ENCODE measurements around the gene NUP98.

NUP98 gene

DNA sequence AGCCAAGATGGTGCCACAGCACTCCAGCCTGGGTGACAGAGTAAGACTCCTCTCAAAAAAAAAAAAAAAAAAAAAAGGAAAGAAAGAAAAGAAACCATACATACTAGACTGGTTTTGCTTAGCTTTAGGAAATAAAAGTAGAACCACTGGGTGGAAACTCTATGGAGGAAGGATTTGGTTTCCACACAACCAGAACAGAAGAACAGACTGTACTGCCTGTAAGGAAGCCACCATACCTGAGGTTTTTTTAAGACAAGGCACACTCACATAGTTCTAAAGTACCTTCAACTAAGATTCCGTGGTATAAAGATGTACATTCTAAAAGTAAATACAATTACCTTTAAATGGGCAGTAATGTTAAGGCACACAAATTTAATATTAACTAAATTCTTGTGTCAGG lies 58.6 kb downstream of the NUP98 start:
- H3K4me3 Mint-ChIP-seq, result no peak overlapping the region
- peaks cover 42% of the 10 kb centered on the region for H3K36me3 Mint-ChIP-seq
- H3K4me1 Mint-ChIP-seq, result no peaks in the 10 kb centered on the region
- H3K9me3 Mint-ChIP-seq, result no peaks in the 10 kb centered on the region
- ATAC-seq, result no peak
- H3K27me3 Mint-ChIP-seq, result no peaks in the 10 kb centered on the region
- no peak overlapping the region for H3K27ac Mint-ChIP-seq

DNA sequence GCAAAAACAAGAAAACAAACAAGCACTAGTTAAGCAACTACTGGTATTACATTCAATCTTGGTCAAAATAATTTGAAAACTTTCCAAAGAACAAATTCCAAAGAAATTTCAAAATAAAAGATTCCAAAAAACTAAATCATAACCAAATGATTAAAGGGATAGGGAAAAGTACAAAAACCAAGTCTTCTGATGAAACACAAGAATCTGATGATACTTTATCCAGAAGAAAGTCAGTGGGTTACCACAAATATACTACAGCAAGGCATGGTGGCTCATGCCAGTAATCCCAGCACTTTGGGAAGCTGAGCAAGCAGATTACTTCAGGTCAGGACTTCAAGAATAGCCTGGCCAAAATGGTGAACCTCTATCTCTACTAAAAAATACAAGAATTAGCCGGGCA lies 59.1 kb downstream of the NUP98 start:
- Mint-ChIP-seq H3K4me1 (no peaks in the 10 kb centered on the region), H3K9me3 (no peaks in the 10 kb centered on the region), H3K36me3 (peaks cover 45% of the 10 kb centered on the region), H3K4me3 (no peak overlapping the region), H3K27me3 (no peaks in the 10 kb centered on the region), H3K27ac (no peak overlapping the region)
- ATAC-seq, result no peak

DNA sequence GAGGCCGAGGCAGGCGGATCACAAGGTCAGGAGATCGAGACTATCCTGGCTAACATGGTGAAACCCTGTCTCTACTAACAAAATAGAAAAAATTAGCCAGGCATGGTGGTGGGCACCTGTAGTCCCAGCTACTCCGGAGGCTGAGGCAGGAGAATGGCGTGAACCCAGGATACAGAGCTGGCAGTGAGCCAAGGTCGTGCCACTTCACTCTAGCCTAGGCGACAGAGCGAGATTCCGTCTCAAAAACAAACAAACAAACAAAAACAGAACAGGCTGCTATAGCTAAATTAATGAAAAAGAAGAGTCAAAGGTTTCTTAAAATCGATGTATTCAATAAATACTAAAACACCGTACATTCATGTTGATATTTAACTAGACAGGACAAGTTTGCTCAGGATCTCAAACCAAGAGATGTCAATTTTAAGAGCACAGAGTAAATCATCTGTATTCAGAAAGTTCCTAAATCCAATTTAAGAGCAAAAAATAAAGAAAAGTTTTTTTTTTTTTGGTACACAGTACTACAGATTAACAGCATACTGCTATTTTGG lies 59.9 kb downstream of the NUP98 start:
- no peak for ATAC-seq
- no peak overlapping the region for H3K27ac Mint-ChIP-seq
- no peaks in the 10 kb centered on the region for H3K4me1 Mint-ChIP-seq
- peaks cover 48% of the 10 kb centered on the region for H3K36me3 Mint-ChIP-seq
- no peaks in the 10 kb centered on the region for H3K9me3 Mint-ChIP-seq
- no peak overlapping the region for H3K4me3 Mint-ChIP-seq
- no peaks in the 10 kb centered on the region for H3K27me3 Mint-ChIP-seq

DNA sequence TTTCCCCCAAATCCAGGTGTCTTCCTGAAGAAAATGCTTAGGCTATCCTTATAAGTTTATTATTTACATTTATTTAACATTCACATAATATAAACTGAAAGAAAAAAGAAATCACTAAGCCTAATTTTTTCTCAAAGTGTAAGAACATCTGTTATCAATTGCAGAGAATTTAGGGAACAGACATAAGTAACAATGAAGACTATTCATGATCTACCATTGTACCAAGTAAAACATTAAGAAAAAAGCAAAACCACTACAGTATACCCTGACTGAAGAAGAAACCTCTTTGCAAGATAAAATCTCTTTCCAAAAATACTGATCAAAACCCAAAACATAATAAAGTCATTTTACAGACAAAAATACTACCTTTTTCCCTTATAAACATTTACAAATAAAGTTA lies 60.5 kb downstream of the NUP98 start:
- H3K27ac Mint-ChIP-seq, result no peak overlapping the region
- H3K4me3 Mint-ChIP-seq, result no peak overlapping the region
- no peak for ATAC-seq

DNA sequence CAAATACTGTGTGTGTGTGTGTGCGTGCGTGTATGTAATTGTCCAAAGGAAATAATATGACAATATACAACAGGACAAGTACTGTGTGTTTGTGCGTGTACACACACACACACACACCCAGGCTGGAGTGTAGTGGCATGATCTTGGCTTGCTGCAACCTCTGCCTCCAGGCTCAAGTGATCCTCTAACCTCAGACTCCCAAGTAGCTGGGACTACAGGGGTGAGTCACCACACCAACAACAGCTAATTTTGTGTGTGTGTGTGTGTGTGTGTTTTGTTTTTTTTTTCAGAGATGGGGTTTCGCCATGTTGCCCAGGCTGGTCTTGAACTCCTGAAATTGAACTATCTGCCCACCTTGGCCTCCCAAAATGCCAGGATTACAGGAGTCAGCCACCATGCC lies 61.5 kb downstream of the NUP98 start:
- Mint-ChIP-seq H3K4me1 (no peaks in the 10 kb centered on the region), H3K9me3 (no peaks in the 10 kb centered on the region), H3K27me3 (no peaks in the 10 kb centered on the region), H3K27ac (no peak overlapping the region), H3K36me3 (peaks cover 38% of the 10 kb centered on the region), H3K4me3 (no peak overlapping the region)
- no peak for ATAC-seq

More for the DNA sequence above, 60.5 kb downstream of the NUP98 start:
- no peaks in the 10 kb centered on the region for H3K9me3 Mint-ChIP-seq
- H3K27me3 Mint-ChIP-seq, result no peaks in the 10 kb centered on the region
- H3K36me3 Mint-ChIP-seq, result peaks cover 42% of the 10 kb centered on the region
- H3K4me1 Mint-ChIP-seq, result no peaks in the 10 kb centered on the region

DNA sequence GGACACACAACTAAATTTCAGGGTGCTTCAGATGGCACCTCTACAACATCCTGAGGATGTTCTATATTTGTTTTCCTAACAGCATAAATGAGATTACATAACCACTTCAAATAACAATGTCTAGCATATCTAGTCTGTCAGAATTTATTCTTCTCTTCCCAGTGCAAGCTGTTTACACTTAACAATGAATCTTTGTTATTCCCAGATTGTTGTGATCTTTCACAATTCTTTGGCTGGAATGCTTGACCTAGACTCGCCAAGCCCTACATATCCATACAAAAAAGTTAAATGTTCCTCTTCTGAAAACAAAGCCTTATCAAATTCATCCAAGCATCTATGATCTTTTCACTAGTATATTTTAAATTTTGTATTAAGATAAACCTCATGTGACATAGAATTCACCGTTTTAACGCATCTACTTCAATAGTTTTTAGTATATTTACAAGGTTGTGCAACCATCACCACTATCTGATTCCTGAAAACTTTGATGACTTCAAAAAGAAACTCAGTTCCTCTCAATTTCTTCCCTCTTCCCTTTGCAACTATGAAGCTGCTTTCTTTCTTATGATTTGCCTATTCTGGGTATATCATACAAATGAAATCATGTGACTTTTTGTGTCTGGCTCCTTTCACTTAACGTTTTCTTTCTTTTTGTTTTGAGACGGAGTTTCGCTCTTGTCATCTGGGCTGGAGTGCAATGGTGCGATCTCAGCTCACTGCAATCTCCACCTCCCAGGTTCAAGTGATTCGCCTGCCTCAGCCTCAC lies 64.5 kb downstream of the NUP98 start:
- no peaks in the 10 kb centered on the region for H3K9me3 Mint-ChIP-seq
- no peaks in the 10 kb centered on the region for H3K4me1 Mint-ChIP-seq
- H3K4me3 Mint-ChIP-seq, result no peak overlapping the region
- no peak overlapping the region for H3K27ac Mint-ChIP-seq
- H3K27me3 Mint-ChIP-seq, result no peaks in the 10 kb centered on the region
- H3K36me3 Mint-ChIP-seq, result peaks cover 60% of the 10 kb centered on the region
- no peak for ATAC-seq

DNA sequence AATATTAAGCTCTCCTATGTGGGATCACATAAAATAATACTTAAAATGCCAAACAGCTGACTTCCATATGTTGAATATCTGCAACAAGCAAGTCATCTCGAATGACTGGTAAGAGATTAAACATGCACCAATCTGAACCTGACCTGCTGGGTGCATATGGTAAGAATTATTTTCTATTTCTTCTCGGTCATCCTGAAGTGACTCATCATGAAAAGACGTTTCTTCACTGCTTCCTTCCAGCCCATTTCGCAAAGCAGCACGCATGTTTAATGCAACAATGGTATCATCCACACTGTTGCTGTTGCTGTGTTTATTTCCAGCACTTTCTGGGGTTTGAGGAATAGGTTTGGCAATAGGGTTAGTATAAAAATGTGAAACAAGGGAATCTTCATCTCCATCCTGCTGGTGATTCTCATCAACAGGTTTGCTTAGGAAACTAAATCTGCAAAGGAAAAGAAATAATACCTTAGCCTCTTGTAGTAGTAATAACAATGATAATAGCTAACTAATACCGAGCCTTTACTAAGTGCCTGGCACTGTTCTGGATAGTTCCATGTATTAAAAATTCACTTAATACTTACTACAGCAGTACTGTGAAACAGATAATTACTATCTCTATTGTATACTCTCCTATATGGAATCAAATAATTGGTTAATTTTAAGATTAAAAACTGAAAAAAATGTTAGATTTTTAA lies 74.2 kb downstream of the NUP98 start:
- Mint-ChIP-seq H3K27me3 (no peaks in the 10 kb centered on the region), H3K4me1 (no peaks in the 10 kb centered on the region), H3K9me3 (peaks cover 2% of the 10 kb centered on the region), H3K4me3 (no peak overlapping the region), H3K36me3 (peaks cover 74% of the 10 kb centered on the region), H3K27ac (no peak overlapping the region)
- ATAC-seq, result no peak

DNA sequence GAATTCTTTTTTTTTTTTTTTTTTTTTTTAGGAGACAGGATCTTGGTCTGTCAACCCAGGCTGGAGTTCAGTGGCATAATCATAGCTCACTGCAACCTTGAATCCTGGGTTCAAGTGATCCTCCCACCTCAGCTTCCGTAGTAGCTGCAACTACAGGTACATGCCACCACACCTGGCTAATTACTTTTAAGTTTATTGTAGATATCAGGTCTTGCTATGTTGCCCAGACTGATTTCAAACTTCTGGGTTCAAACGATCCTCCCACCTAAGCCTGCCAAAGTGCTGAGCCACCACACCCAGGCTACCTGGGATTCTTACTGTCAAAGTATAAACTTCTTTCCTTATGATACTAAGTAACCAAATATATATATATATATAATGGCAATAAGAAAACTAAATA lies 75.3 kb downstream of the NUP98 start:
- no peaks in the 10 kb centered on the region for H3K4me1 Mint-ChIP-seq
- peaks cover 74% of the 10 kb centered on the region for H3K36me3 Mint-ChIP-seq
- H3K4me3 Mint-ChIP-seq, result no peak overlapping the region
- ATAC-seq, result no peak
- peaks cover 2% of the 10 kb centered on the region for H3K9me3 Mint-ChIP-seq
- no peaks in the 10 kb centered on the region for H3K27me3 Mint-ChIP-seq
- no peak overlapping the region for H3K27ac Mint-ChIP-seq

DNA sequence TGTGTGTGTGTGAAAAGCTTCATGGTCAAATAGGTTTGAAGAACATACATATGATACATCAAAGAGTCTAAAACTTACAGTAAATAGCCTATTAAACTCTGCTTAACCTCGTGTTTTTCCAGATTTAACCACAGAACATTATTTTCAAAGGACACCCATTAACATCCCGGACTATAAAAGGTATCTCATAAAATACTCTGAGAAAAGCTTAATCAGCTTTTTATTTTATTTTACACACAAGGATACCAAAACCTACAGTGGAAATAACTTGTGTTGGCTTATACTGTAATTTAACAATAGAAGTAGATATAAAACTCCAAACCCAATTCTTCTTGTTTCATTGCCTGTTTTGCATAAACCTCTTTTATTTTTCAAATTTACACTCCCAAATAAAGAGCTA lies 76.4 kb downstream of the NUP98 start:
- ATAC-seq, result no peak
- Mint-ChIP-seq H3K4me3 (no peak overlapping the region), H3K4me1 (no peaks in the 10 kb centered on the region), H3K9me3 (peaks cover 2% of the 10 kb centered on the region), H3K27ac (no peak overlapping the region), H3K27me3 (no peaks in the 10 kb centered on the region), H3K36me3 (peaks cover 66% of the 10 kb centered on the region)

DNA sequence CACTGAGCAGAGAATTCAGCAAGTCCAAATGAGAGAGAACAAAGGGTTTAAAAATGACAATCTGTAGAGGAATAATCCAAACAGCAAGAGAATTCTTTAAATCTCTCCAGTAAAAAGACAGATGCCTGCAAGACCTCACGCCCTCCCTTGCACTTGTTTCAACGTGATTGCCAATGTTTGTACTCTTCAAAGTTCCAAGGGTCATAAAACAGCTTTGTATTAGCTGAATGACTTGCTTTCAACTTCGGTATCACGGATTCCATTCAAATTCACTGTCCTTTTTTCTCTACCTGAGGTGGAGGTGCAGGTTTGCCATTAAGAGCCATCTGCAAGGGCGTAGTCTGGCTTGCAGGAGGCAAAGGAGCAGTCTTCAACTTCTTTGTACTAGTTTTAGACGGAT lies 85.1 kb downstream of the NUP98 start:
- peaks cover 62% of the 10 kb centered on the region for H3K36me3 Mint-ChIP-seq
- H3K9me3 Mint-ChIP-seq, result no peaks in the 10 kb centered on the region
- no peak overlapping the region for H3K4me3 Mint-ChIP-seq
- H3K4me1 Mint-ChIP-seq, result peaks cover 6% of the 10 kb centered on the region
- no peak overlapping the region for H3K27ac Mint-ChIP-seq
- no peak for ATAC-seq
- no peaks in the 10 kb centered on the region for H3K27me3 Mint-ChIP-seq

DNA sequence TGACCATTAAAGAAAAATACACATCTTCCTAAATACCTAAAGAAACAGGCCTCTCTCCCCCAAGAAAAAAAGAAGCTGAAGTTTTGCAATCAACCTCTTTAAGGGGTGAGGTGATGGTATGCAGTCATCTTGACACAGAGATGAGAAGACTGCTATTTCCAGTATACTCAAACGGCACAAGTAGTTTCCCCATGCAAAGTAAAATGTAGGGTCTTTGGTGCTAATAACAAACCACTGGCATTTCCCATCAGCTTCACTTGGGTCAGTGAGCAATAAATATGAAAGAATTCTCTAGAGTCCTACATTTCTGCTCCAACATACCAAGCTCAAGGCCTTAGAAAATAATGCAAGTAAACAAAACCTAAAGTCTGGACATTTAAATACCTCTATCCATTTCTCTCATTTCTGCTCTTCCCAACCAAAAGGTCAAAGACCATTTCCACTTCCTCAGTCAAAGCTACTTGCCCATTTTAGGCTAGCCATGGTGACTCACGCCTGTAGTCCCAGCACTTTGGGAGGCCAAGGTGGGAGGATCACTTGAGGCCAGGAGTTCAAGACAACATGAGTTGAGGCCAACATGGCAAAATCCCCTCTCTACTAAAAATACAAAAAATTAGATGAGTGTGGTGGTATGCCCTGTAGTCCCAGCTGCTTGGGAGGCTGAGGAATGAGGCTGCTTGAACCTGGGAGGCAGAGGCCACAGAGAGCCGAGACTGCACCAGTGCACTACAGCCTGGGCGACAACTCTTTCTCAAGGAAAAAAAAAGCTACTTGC lies 86.7 kb downstream of the NUP98 start:
- no peaks in the 10 kb centered on the region for H3K27me3 Mint-ChIP-seq
- no peak overlapping the region for H3K4me3 Mint-ChIP-seq
- H3K9me3 Mint-ChIP-seq, result no peaks in the 10 kb centered on the region
- no peak for ATAC-seq
- H3K4me1 Mint-ChIP-seq, result peaks cover 6% of the 10 kb centered on the region
- no peak overlapping the region for H3K27ac Mint-ChIP-seq
- peaks cover 64% of the 10 kb centered on the region for H3K36me3 Mint-ChIP-seq

DNA sequence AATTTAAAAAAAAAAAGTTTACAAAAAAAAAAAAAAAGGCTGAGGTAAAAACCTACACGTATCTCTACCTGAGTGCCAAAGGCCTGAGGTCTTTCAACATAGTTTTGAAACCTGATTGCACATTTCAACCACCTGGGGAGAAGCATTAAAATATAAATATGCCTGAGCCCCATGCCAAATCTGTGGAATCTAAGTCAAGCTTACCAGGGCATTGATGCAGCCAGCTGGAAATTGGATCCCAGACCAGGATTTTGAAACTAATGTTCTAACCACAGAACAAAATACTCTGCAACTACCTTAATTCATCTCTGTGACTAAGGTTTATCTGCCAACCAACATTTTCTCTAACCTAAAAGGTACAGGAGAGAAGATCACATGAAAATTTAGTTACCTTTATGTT lies 87.4 kb downstream of the NUP98 start:
- Mint-ChIP-seq H3K9me3 (no peaks in the 10 kb centered on the region), H3K27ac (no peak overlapping the region), H3K4me1 (peaks cover 6% of the 10 kb centered on the region), H3K4me3 (no peak overlapping the region), H3K36me3 (peaks cover 62% of the 10 kb centered on the region), H3K27me3 (no peaks in the 10 kb centered on the region)
- no peak for ATAC-seq

DNA sequence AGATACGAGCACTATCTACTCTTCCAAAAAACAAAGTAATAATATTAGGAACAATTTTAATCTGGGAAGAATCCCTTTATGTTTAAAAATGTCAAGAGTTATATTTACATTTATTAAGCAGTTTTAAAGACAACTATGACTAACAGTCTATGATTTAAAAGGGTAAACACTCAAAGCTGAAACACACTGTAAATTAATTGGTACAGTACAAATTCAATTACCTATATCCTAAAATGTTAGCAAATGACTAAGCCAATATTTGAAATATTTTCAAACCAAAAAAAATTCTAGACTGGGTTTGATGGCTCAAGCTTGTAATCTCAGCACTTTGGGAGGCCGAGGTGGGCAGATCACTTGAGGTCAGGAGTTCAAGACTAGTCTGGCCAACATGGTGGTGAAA lies 90.2 kb downstream of the NUP98 start:
- no peak for ATAC-seq
- H3K36me3 Mint-ChIP-seq, result peaks cover 43% of the 10 kb centered on the region
- no peak overlapping the region for H3K4me3 Mint-ChIP-seq
- H3K27me3 Mint-ChIP-seq, result no peaks in the 10 kb centered on the region
- H3K9me3 Mint-ChIP-seq, result no peaks in the 10 kb centered on the region
- peaks cover 6% of the 10 kb centered on the region for H3K4me1 Mint-ChIP-seq
- no peak overlapping the region for H3K27ac Mint-ChIP-seq

DNA sequence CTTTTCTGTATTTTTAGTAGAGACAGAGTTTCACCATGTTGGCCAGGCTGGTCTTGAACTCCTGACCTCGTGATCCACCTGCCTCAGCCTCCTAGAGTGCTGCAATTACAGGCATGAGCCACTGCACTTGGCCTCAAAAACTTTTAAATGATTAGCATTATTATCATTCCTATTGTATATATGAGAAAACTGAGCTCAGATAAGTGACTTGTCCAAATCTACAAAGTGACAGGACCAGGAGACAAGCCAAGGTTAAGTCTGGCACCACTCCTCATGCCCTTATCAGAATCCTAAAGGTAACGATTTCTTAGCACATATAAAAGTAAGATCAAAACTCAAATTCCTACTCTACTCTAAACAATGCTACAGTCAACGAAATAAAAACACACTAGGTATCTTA lies 94.0 kb downstream of the NUP98 start:
- no peaks in the 10 kb centered on the region for H3K27me3 Mint-ChIP-seq
- H3K4me3 Mint-ChIP-seq, result no peak overlapping the region
- no peak overlapping the region for H3K27ac Mint-ChIP-seq
- H3K36me3 Mint-ChIP-seq, result peaks cover 52% of the 10 kb centered on the region
- H3K4me1 Mint-ChIP-seq, result no peaks in the 10 kb centered on the region
- H3K9me3 Mint-ChIP-seq, result no peaks in the 10 kb centered on the region
- ATAC-seq, result no peak

DNA sequence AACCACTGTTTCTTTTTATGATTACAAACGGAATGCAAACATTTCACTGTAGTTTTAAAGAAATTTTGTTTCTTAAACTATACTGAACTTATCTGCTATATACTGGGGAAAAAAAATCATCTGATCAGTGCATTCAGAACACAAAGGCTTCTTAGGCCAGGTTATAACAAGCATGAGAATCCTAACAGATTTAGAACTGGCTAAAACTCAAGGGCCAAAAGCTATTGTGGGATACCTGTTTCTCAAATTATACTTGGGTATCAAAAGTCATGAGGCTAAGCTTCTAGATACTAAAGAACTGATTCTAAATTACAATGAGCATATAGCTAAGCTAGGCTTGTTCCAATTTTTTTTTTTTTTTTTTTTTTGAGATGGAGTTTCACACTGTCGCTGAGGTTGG lies 96.4 kb downstream of the NUP98 start:
- ATAC-seq, result no peak
- Mint-ChIP-seq H3K4me1 (no peaks in the 10 kb centered on the region), H3K4me3 (no peak overlapping the region), H3K27ac (no peak overlapping the region), H3K36me3 (peaks cover 51% of the 10 kb centered on the region), H3K9me3 (no peaks in the 10 kb centered on the region), H3K27me3 (no peaks in the 10 kb centered on the region)
